T1000 (cell line): Measurements from ENCODE around the gene TLX2.

ENCODE experiments used
- DNase-seq: peaks from one replicate; lab custom pipeline; 2025; ENCODE audit warnings: mixed read lengths; lab: John Stamatoyannopoulos, UW

TLX2 gene

DNA sequence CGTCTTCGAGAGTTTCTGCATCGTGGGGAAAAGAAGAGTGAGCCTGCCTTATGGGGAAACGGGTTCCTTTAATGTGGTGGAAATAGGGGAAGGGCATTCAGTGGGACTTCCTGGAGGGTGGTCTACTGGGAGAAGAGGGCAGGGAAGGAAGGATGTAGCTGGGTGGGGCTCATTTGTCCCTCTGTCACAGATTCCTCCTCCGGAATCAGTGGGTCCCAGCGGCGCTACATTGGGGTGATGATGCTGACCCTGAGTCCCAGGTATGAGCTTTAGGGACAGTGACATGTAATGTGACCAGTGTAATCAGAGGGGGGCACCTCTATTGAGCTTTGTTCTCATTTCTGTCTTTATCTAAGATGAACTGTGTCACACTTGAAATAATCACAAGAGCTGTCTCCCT, 17.4 kb downstream of the TLX2 start:
- no peak for DNase-seq

DNA sequence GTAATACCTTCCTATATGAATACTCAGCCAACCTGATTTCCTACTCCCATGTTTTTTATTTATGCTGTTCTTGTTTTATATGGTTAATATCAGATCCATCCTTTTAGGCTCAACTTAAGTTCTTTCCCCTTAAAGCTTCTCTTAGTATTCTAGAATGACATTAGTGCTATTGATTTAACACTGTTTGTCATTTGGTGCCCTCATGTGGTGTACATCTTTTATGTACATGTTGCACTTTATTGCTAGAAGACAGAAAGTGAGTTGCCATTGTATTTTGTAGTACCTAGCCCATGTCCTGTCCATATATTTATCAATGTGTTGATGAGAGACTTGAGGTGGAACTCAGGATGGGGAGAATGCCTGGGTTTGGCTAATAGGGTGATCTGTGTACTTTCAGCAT, 18.0 kb downstream of the TLX2 start:
- DNase-seq: no peak

DNA sequence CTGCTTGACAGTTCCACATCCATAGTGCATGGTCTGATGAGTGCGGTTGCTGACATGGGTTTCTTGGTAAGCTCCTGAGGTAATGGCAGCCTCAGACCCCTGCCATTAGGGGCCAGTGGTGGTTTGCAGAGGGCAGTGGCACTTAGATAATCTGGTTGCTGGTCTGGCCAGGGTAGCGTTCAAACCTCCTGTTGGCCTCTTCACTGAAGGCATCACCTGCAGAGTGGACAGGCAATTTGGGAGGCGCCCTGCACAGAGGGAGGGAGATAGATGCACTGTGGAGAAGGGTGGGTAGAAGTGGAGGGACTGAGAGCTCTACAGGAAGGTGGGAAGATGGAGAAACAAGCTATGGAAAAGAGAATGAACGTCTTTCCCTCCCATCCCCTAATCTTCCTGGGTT, 19.2 kb downstream of the TLX2 start:
- no peak for DNase-seq

DNA sequence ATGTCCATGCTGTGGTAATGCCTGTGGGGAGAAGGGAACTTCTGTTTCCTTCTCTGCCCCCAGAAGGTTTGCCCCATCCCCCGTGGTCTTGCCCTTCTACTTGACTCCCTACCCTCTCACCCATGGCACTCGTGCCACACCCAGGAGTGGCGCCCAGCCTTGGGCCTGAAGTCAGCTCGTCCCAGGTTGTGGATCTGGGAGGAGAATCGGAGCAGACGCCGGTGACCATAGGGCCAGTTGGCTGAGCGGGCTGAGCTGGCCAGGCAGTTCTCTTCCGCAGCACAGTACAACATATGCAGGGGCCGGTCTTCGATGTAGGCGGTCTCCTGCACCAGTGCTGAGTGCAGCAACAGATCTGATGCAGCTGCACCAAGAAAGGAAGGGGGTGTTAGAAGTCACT, 20.2 kb downstream of the TLX2 start:
- no peak for DNase-seq

DNA sequence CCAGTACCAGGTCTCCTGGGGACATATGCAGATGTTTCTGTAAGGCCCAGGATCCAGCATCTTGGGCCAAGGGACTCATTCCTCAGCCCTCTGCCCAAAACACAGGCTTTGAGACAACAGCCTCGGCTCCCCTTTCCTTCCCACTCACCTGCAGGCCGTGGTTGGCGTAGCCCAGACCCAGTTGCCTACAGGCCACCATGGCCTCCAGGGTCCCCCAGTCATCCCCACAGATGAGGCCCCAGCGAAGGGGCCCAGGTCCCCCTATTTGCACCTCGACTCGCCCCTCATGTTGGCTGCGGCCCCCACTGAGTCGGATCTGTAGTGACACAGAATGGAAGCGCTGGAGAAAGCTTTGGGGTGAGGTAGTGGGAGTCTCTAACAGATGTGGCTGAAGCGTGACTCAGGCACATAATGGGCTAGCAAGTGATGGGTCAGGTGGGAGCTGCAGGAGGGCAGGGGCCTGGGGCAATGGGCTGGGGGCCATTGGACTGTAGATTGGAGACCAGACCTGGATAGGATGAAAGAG, 21.3 kb downstream of the TLX2 start:
- DNase-seq: no peak

DNA sequence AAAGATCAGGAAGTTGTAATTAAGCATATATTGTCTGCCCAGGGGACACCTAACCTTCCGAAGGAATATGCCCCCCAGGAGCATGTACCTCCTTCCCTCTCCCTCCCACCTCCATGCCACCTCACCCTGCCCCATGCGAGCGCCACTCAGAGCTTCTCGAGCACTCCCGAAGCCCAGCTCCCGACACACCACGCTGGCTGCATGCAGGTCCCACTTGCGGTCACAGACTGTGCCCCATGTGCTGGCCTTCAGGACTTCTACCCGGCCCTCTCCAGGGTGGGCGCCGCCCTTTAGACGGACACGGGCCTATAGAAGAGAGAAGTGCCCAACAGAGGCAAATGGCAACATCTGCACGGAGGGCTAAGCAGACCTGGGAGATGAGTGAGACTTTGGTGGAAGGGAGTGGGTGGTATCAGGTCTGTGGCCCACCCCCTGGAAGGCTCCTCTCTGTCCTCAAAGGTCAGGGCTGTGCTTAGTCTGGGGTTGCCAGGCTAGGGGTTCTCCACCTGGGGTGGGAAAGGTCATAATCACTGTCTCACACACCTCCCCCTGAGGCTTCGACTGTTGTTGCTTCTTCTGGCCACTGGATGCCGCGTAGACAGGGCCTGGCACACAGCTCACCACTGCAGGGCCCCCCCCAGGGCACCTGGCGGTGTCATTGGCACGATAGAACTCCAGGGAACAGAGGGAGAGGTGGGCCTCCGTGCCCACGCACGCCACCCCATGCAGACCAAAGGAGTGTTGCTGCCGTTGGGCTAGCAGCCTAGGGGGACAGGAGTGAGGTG, 22.1 kb downstream of the TLX2 start:
- no peak for DNase-seq

DNA sequence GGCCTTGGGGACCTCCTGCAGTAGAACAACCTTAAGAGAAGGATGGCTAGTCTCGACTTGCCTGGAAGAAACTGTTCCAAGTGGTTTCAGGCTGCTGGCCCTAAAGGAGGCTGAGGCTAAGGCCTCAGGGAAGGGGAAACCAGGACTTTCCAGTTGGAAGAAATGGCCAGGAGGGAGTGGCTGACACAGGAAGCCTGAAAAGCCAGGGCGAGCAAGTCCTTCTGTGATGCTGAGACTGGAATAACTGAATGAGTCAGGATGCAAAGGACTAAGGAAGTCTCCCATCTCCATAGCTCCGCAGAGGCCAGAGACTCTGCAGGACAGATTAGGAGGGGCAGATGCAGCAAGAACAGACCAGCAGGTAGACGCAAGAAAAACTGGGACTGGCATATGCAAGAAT, 22.9 kb downstream of the TLX2 start:
- no peak for DNase-seq

DNA sequence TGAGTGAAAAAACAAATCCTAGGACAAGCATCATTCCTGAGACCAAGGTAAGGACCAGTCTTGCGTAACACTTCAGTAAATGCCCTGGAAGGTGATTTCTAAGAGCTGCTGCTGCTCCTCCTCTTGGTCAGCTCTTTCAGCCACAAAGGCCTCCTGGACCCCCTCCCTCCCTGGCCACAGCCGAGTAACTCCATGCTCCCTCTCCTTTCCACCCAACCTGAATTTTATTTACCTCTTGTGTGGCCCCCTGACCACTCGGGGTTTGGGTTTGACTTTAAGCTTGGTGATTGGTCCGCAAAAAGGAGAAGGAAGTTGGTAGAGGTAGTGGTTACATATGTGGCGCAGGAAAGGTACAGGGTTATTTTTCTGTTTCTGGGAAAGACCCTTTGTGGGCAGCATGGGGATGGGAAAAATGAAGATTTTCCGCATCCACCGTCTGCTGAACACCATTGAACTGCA, 24.7 kb downstream of the TLX2 start:
- DNase-seq: no peak

DNA sequence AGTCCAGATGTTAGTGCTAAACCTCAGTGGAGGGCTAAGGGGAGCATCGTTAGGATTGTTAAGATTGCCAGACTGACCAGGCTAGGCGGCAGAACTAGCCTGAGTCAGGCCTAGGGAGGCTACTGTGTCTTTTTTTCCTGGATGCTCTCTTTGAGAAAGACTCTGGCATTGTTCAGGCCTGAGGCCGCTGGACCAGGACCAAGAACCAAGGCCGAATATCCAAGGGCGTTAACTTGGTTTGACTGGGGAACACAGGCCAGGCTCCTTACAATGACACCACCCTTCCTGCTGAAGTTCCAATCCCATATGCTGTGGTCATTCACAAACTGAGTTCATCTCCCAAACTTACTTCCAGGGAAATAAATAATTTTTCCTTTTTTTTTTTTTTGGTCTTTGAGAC, 26.0 kb downstream of the TLX2 start:
- no peak for DNase-seq

DNA sequence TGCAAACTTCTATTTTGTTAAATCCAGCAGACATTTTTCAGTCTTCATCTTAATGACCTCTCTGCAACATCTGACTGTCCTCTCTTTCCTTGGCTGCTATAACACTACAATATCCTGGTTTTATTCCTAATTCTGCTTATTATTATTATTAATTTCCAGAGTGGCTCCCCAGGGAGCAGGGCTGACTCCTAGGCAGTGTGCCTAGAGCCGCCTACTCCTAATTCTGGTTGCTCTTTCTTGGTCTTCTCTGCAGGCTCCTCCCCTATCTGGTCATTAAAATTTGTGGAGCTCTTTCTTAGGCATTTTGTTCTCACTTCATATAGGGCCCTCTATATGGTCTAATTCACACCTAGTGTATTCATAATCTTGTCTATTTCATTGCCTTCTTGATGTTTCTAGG, 28.7 kb downstream of the TLX2 start:
- DNase-seq: no peak

DNA sequence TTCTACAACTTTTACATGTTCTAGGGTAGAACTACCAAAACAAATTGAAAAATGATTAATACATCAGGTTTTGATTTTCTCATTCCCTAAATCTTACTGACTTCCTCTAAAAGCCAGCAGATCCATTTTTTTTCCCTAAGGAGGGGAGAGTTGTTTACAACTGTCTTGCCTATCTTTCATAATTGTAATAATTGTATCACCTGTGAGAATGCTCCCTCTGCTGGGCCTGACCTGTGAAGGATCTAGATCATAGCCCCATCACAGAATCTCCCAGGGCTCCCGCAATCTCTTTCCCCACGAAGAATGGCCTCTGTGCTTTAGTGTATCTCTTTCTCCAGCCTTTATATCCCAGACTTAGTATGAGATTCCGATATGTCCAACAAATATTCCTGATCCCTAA, 30.4 kb downstream of the TLX2 start:
- no peak for DNase-seq

DNA sequence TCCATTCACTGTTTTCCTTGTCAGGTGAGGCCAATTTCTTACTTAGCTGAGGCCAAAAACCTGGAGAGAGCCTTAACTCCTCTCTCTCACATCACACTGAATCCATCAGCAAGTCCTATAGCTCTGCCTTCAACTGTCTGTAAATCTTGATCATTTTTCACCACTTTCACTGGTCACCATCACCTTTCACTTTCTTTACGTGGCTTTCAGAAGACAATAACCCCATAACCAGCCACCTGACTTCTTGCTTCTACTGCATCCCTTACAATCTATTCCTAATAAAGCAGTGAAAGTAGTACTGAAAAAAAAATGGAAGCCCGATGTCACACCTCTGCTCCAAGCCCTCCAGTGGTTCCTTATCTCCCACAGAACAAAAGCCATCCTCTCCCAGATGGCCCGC, 31.8 kb downstream of the TLX2 start:
- DNase-seq: no peak

DNA sequence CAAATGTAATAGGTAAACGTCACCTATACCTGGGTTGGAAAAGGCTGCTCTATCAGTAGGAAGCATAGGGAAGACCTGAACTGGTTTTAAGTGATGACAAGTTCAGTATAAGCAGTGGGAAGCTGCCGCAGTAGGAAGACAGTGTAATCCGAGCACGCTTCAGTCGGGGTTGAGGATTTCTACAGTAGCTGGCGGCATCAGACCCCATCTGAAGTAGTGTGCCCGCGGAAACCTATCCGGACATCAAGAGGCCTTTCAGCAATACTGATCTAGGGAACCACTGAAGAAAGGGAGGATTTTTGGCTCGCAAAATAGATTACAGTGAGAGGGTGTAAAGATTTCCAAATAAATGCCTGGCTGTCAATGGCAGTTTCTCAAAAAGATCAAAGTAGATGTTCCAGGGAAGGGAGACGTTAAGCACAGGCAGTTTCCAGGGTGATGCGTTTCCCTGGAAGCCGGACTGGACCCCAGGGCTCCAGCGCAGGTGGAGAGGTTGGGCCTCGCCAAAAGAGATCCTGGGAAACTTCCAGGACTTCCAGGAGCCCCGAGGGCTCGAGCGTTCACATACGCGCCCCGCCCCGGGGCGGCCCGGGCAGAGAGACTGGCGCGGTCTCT, 34.1 kb downstream of the TLX2 start:
- no peak for DNase-seq

DNA sequence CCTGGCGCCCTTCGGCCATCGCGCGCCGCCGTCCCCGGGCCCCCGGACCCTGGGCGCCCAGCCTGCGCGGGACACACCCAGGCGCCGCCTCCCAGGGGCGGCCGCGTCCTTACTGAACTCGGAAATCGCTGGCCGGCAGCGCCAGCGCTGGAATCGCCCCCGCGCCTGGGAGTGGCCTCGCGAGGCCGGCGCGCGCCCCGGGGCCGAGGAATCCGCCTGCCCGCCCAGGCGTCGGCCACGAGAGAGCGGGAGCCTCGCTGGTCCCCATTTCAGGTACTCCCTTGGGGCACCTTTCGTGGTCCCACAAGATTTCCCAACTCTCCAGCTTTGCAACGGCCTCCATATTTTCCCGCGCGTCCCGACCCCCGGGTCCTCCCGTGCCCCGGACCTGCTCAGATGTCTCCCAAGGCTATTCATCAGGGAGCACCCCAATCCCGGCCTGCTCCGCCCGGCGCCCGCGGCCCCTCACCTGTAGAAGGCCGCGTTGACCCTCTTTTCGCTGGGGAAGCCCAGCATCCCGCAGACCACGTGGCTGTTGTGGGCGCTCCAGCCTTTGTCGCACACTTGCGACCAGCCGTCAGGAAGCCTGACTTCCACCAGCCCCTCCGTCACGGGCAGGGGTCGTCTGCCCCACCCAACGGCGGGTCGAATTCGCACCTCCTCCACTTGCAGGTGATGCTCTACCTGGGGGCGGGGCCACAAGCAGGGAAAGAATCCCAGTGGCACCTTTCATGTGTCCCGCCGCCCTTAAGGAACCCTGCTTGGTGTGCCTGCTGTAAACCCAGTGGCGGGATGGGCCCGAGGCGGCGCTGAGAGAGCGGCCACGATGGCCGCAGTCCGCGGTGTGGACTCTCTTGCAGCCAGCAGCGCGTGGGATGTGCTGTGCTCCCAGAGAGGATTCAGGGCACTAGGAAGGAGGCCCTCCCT, 34.9 kb downstream of the TLX2 start:
- DNase-seq: no peak

DNA sequence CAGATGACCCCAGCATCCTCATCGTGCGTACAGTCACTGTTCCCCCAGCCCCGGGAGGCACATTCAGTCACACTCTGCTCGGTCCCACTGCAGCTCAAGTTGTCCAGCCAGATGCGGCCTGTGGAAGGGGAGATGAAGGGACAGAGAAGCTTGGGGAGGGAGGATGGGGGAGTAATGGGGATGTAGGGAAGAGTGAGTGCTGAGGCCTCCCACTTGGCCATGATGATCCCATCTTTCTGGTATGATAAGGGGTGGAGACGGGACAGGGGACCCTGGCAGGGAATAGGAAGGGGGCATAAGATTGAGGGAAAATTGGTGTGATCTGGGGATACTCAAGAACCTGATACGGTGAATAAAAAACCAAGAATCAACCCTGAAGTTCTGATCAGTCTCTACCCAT, 36.0 kb downstream of the TLX2 start:
- no peak for DNase-seq

DNA sequence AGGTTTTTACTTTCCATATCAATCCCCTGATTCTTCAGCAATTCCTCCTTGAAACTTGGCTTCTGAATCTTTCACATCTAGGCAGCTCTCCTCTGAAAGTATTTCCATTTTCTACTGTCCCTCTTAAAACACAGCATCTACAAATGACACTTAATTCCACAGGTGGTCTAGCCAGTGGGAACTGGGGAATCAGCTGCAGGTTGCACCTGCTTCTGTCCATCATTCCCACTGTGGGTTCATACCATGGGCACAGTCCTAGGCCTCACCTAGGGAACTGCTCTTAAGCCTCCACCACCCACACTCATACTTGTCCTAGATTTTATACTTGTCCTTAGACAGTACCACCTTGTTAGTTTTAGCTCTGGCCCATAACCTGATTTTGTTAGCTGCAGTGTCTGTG, 37.3 kb downstream of the TLX2 start:
- no peak for DNase-seq

DNA sequence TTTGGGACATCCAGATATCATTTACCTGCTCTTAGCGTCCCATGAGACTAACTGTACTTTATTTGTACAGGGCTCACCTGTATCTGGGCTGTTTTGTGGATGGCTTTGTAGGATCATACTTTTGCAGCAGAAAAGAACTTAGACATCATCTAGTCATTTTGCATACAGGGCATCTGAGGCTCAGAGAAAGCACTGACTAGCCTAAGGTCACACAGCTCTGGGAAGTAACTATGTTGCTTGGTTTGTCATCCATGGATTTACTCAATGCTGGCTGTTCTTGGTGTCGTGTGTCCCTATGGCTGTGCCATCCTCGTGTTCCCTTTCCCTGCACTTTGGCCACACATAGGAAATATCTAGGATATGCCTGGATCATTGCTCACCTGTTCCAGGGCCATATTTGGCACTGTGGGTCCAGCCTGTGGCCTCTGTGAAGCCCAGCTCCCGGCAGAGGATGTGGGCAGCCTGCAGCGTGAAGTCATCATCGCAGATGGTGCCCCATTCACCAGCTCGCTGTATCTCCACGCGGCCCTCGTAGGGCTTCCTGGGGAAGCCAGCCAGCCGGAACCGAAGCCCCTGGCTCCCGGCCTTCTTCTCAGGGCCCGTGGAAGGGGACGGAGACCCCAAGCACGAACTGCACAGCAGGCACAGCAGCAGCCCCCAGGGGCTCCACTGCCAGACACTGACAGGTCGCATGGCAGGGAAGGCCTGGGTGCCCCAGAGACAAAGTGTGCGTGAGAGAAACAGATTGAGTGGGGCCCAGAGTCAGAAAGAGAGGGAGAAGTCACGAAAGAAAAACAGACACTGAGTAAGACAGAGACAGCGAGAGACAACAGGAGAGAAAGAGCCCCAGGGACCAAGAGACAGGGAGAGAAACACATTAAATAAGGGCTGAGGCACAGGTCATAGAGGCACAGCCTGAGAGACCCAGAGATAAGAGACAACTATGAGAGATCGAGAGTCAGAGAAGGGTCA, 38.0 kb downstream of the TLX2 start:
- DNase-seq: no peak

DNA sequence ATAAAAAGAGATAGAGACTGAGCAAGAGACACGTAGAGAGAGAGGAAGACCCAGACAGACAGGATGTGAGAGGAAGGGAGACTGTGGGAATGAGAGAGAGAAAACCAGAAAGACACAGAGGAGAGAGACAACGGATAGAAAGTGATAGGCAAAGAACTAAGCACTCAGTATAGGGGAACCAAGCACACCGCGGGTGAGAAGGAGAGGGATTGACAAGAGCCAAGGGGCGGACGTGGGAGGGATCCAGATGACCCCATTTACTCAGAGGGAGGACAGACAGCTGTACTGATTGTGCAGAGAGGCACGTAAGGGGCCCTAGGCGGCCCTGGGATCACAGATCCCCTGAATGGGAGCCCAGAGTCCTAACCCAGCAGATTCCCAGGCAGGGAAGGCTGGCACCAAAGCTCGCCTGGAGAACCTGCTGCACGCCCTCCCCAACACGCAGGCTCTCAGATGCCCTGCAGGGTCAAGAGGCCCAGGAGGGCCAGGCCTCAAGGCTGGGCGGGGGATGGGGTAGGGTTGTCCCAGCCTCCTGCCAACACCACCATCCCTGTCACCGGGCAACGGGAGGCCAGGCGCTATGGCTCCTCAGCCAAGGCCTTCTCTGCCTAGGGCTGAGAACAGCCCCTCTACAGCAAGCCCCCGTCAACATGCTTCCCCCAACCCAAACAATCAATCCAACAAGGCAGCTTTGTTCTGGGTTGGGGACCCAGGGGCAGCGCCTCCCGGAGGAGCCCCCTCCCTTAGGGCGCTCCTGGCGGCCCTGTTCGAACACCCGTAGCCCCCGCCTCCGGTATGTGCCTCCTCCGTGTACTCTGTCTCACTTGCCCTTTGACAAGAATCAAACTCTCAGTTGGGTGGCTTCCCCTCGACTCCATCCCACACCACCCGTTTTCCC, 38.9 kb downstream of the TLX2 start:
- no peak for DNase-seq

DNA sequence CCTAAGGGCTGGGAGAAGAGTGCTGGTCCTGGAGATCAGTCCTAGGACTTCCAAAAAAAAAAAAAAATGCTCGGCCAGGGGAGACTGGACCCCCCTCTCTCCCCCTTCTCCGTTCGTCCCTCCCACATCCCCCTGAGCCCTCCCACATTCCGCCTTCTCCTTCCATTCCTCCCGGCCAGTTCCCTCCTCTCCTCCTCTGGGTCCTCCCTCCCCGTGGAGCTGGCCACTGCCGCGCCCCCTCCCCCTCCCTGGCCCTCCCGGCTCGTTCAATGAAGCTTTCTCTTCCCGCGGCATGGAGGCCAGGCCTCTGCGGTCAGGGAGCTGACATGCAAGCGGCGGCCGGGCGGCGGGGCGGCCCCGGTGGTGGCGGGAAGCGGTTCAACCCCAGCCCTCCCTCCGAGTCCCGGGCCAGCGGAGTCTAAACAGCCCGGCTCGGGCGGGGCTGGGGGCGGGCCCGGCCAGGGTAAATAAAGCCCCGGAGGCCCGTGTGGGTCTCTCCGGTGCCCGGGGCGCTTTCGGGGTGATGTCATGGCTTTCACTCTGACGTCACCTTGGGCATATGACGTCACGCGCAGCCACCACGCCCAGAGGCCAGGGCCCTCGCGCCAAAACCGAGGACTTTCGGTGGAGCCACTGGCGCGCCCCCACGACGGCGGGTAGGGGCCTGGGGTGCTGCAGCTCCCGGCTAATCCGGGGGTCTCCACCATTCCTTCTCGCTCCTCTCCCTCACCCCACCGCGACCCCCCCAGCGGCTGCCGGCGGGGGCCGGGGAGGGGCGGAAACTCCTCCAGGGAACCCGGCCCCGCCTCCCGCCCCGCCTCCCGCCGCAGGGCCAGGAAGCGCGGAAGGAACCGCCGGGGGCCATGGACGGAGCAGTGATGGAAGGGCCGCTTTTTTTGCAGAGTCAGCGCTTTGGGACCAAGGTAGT, 39.9 kb downstream of the TLX2 start, which contains the start of the genes DOK1 and LOXL3:
Gene DOK1, plus strand, starts transcription at position 829 of the 928 bp plus-strand sequence. Its CDS starts 35 bp downstream, at position 864.
Gene LOXL3, minus strand, starts transcription at position 51 of the 928 bp plus-strand sequence. CDS start 1,308 bp downstream, outside the sequence.
- peak; percentile 66 for DNase-seq
